ENCODE data around the gene PPP3CA. TPM values are rescaled to one million over a fixed set of nuclear protein-coding genes. Genes with fewer than 3 reads are reported as not detected.
"Not testable (repeated sequence)": the region's sequence is repeated elsewhere in the genome, so short reads cannot be mapped to it uniquely, and the experiment has no call there.

PPP3CA gene
- total RNA-seq, 1 donor from 2014 or later, result 77.1 TPM

DNA sequence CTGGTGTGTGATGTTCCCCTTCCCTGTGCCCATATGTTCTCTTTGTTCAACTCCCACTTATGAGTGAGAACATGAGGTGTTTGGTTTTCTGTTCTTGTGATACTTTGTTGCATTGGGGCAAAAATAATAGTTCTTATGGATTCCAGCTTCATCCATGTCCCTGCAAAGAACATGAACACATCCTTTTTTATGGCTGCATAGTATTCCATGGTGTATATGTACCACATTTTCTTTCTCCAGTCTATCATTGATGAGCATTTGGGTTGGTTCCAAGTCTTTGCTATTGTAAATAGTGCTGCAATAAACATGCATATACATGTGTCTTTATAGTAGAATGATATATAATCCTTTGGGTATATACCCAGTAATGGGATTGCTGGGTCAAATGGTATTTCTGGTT, 254.7 kb downstream of the PPP3CA start:
- DNase-seq, result not testable (repeated sequence)

DNA sequence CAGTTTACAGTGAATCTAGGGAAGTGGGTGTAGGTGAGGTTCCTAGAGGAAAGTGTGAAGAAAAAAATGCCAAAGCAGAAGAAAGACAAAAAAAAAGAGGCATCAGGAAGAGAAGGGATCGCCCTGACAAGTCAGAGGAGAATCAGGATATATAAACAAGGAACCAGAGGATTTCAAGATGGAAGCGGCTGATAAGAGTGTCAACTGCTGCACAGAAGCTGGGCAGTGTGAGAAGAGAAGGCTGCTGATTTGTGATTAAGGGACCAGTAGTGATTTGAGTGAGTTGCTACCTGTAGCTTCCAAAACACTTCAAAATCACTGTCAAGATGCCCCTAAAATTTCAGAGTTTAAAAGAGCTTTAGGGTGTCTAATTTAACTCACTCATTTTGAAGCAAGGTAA, 258.2 kb downstream of the PPP3CA start:
- no peak for DNase-seq

DNA sequence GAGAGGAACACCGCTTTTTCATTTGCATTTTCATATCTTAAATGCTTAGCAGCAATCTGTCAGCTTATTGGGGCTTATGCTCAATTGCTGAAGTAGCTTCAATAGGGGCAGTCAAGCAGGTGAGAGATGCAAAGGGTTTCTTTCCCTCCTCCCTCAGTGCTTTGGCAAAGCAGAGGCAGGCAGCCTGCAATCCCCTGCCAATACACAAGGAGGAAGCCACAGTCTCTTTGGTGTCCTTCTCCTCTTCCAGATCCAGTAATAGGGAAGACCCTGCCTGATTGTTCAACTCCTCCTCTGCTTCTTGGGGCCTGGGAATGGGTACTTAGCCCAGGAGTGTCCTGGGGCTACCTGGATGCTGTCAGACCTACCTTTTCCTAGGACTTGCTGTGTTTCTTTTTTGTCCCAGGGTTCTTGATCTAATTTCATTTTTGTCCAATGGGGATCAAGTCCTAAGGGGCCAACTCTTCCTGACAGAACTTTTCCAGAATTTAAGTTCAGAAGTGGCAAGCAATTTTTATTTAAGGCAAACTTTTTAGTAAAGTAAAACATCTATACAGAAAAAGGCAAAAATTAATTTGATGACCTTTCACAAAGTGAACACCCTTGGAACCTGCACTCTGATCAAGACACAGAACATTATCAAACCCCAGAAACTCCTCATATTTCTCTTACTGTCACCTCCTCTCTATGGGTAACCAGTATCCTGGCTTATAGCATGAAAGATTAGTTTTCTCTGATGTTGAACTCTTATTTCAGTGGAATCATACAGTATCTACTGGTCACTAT, 260.3 kb downstream of the PPP3CA start:
- no peak for DNase-seq

DNA sequence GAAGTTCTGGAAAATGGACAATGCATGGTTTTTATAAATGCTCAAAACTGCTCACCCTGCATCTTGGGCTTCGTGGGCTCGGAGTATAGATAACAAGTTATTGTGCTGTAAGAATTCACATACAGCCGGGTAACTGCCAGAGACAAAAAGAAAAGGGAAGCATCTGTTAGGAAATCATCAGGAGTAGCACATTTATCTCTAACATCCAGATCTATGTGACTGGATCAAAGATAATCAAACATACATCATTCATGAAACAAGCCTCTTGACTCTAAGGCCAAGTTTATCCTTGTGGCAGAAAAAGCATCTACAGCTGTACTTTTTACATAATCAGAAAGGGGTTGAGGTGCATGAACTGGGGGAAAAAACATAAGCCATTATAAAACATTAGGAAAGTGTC, 264.2 kb downstream of the PPP3CA start:
- no peak for DNase-seq

DNA sequence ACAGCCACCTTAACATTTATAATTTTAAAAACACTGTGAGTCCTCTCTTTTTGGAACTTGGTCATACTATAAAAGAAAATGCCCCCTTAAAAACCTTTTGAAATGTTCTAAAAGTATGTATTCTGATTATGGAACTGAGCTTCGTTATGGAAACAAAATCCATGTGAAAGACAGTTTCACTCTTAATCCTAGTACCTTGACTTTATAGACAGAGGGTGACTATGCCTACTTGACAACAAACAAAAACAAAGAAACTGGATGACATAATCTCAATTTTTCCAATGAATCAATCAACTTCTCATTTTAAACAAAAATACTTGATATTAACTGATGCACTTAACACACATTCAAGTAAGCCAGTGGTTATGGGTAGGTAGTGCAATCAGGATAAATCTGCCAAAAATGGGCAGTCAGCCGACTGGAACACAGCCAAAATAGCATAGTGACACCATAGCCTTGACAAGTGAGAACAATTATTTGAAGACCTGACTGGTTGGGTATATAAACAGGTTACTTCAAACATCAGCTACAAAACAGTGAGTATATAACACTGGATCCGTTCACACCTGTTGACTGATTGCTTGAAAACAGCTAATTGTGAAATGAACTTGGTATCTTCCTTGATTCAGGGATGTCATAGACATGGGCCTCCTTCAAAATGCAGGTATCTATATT, 265.5 kb downstream of the PPP3CA start:
- DNase-seq, result peak; percentile 9

DNA sequence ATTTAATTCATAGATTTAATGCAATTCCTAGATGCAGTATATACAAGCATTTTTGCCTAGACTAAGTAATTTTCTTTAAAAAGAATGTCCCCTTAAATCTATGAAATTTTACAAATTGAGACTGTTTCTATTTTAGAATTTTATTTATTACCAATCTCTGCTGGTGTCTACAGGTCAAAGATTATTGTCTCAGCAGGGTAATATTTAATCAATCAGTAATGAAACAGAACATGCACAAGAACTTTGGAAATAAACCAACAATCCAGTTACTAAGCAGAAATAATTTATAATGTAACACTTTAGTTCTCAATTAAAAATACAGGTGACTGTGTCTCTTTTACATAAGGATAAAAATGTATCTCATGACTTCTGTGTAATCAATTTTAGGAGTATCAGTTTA, 266.2 kb downstream of the PPP3CA start:
- DNase-seq, result no peak

DNA sequence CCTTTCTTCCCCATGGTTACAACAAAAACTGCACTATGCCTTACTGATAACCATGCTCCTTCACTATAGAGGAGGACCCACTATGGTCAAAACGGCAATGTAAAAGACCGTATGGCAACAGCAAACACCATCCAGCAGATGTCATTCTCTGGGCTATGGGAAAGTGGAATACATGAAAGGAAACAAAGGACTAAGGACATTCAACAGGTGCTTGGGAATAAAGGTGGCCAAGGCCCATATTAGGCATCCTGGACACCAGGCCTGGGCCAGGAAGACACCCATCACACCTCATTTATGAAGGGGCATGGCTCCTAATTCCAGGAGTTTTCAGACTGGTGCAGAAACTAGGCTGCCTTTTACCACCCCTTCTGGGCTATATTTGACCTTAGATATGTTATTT, 268.4 kb downstream of the PPP3CA start:
- DNase-seq, result no peak

DNA sequence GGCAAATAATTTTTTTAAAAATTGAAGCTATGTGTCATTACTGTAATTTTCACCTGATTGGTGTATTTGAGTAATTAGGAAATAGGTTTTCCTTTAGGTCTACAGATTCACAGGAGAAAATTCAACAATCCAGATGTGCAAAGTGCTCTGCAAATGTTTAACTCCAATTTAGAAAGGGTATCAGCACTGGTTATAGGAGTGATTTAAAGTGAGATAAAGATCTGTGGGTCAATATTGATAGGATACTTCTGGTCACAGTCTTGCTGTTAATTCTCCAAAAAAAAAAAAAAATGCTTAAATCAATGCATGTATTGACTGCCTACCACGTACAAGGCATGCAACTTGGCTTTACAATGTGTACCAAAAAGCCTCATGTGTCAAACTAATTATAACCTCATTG, 271.3 kb downstream of the PPP3CA start:
- no peak for DNase-seq

DNA sequence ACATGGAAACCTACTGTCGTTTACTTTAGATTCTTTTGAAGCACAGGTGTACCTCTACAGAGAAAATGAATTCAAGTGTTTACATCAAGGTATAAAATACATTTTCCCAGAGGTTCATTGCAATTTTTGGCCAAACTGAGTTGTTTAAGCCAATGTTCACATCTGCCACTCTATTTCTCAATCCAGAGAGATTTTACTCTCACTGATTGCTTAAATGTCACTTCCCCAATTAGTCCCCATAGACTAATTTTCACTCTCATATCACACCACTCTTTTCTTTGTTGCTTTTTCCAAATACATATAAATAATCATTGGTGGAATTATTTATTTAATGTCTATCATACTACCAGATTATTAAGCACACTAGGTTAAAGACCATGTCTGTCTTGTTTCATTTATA, 271.8 kb downstream of the PPP3CA start:
- no peak for DNase-seq

DNA sequence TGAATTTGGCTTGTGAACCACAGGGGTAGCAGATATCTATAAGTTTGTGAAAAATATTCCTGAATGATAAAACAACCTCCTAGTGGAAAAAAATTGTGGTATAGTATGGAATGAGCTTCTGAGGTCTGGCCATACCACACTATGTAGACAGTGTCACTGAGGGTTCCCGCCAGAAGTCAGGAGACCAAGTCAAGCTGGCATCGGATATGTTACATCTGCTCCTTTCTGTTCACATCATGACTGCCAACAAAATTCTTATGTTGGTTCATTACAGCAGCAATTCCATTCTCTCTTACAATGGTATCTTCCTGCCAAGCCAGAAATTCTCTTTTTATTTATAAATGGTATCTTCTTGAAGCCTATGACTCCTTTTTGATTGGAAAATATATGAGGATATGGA, 273.0 kb downstream of the PPP3CA start:
- DNase-seq, result no peak

DNA sequence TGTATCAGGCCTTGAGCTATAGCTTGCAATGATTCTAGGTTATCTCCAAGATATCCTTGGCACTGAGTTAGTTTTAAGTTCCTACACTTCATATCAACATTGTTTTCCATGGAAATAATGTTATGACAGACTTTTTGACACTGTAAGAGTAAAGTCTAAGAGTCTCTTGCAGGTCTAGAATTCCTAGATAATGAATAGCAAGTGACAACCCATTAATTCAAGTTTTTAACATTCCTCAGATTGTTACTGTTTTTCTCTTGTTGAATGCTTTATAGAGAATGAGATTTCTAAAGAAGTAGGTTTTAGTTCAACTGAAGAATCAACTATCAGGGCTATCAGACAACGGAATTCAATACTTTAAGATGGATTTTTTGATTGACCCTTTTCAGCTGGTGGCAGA, 276.1 kb downstream of the PPP3CA start:
- DNase-seq, result no peak

DNA sequence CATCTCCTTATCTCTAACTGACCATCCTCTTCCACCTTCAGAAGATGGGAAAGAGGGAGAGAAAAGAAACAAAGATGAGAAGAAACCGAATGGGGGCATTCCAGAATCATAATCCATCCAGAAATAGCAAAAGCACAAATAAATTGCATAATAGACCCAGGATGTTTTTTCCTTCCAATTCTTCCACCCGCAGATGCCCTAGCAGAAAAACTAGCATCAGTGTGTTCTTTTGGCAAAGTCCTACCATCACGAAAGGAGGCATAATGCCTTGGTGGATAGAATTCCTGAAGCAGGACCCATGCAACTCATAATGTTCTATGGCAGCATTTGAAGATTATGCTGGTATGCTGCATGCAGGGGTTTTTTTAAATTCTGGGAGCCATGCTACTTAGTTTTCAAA, 279.2 kb downstream of the PPP3CA start:
- DNase-seq, result no peak

DNA sequence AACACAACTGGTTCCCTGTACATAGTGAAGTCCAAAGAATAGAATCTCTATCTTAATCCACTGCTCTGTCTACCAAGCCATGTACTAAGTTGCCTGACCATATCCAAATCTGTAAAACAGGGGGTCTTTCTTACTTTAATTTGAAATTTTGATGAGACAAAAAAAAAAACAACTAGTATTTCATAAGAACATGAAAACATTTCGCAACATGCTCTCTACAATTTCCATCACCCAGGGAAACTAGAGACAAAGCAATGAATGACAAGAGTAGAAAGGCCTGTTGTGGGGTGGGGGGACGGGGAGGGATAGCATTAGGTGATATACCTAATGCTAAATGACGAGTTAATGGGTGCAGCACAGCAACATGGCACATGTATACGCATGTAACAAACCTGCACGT, 279.9 kb downstream of the PPP3CA start:
- no peak for DNase-seq

DNA sequence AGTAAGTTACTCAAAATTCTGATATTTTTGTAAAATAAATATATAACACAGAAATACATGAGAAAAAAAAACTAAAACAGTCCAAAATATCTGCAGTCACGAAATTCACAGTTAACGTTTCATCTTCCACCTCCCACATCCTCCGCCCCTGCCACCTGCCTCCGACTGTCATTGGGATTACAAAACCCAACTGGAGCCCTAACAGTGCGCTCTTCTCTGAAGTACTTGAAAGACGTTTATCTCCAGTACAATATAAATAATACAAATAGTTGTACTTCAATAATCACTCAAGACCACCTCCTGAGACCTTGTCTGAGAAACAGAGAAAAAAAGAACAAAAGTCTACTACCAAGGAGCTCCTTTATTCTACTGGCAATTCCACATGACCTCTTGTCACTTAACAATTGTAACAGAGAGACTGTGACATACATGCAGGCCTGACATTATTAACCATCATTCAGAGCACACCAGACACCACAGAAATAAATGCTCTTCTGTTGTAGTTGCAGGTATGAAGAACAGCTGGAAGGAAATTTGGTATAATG, 280.6 kb downstream of the PPP3CA start:
- no peak for DNase-seq

DNA sequence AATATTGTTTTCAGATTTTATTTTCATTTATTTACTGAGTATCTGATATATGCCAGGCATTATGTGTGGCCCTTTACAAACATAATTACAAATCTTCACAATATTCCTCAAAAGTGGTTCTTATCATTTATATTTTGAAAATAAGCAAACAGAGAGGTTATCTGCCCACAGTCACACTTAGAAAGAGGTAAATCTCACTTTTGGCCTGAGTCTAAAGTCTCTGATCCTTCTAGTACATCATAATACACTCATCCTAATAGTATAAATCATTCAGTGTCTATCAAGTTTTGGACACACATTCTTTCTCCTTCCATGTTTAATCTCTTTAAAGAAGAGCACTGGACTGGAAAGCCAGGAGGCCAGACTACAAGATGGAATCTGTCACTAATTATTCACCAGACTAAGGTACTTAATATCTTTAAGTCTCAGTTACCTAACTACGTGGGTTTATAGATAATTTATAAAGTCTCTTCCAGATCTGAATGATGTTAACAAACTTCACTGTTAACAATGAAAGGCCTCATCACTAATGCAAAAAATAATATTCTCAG, 281.3 kb downstream of the PPP3CA start:
- DNase-seq, result no peak

DNA sequence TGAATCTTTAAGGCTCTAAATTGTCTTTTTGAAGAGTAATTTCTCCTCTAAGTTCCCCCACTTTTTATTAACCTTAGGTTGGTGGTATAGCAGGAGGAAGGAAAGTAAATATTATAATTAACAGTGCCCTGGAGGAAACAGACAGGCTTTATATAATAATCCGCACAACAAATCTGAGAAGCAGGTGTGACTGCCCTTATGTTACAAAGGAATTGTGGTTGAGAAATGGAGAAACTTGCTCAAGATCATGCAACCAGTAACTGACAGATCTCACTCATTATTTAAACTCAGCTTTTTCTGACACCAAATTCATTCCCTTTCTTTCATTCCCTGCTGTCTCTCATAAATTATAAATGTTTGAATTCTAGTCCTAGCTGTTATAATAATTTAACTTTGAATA, 282.0 kb downstream of the PPP3CA start:
- DNase-seq, result no peak

DNA sequence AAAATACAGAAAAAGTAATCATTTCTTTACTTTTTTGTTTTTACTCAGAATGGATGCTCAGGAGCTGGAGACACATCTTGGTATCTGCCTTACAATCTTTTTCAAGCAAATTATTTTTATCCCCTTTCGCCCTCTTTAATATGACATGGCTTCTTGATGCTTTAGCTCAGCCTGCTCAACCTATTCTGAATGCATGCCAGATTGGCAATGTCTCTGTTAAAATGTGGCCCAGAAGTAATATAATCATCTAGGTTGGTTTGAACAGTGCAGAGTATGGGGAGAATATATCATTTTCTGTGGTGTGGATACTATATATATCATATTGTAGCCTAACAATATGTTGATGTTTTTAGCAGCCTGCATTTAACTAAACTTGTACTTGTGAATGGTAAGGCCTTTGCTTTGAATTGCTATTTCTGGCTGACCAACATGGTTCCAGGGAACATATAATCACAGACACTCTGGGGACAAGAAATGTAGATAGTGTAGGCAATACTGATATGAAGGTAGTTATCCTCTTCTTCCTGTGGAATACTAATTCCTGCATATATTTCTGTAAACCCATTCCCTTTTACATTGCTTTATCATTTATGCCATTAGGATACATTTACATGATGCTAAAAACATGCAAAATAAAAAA, 282.7 kb downstream of the PPP3CA start:
- DNase-seq, result no peak

DNA sequence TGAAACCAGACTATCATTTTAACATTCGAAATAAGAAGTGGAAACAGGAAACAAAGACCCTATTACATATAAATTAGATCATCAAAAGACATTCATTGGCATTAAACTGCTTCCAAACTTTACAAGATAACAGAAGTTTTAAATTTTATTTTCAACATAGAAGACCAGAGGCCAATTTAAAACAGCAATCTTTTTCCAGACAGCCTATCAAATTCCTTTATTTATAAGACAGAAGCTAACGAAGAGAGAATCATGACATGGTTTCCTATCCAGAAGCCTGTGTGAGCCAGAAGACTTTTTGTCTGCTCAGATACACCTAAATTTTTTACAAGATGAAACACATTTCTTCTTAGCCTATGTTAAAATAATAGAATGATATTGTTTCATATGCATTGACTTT, 291.9 kb downstream of the PPP3CA start:
- no peak for DNase-seq

DNA sequence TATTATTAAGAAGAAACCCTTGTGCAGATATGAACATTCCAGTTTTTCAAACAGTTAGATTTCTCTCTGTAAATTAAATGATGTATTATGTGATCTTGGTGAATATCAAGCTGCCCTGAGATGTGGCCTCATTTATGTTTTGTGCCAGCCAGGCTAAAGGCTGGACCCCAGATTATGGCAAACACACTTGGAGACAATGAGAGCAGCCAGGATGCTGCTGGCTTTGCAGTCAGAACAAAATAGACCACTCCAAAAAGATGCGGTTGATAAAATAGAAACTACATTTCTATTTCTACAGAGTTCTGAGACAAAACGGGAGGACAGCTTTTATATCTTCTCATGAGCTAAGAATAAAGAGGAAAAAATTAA, 296.5 kb downstream of the PPP3CA start:
- no peak for DNase-seq

DNA sequence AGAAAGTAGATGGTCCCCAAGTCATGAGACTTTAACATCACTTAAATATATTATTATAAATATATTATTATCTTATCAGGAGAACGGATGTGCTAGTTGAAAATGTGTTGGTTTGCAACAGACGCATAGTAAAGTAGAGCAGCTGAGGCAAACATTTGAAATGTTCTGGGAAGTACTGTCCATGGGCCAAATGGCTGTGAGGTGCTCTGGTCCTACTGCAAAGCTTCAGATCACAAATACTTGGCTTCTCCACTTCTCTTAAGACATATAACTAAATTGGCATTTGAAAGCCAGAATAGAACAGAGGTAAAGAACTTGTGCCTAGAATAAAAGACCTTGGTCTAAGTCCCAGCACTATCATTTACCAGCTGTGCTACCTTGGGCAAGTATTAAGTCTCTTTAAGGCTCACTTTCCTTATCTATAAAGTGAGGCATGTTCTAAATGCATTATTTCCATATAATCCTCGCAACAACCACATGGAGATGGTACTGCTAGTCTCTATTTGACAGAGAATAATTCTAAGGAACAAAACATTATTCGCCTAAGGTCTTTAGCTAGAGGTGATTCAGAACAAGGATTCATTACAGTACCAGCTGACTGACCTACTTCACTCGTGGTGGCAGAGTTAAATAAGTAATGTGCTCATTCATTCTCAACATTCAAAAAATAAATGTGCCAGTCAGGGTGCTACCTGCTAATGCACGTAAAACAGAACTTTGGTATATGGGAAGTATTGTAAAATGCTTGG, 297.1 kb downstream of the PPP3CA start:
- DNase-seq, result no peak

DNA sequence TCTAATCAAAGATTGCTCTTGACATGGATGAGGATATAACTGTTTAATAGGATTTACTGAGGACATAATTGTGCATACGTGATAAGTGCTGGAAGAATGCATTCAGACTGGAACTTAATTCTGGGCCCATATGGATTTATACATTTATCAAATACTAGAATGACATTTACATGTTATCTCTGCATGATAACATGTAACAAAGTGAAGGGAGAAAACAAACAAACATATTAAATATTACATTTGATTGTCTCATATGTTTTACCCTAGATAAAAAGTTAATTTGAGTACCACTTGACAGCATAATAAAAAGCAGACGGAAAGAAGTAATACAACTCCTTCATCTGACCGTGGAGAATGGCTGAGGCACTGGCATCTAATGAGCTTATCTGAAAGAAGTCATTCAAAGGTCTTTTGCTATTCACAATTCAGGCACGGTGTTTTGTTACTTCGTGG, 297.8 kb downstream of the PPP3CA start:
- no peak for DNase-seq

DNA sequence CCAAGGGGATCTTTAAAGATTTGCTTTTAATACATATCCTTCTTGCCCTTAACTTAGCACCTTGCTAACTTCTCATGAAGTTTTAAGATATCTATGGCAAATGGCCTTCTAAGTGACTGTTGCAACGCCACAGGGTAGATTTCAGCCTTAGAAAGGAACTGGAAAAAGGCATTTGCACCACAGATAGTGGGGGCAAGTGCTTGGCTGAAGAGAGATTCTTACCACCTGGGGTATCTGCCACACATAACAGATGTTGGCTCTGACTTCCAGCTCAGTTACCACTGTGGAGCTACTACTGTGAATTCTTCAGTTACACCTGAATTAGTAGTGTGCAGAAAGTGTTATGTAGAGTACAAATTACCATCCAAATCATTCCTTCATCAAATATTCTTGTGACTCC, 302.6 kb downstream of the PPP3CA start:
- no peak for DNase-seq

DNA sequence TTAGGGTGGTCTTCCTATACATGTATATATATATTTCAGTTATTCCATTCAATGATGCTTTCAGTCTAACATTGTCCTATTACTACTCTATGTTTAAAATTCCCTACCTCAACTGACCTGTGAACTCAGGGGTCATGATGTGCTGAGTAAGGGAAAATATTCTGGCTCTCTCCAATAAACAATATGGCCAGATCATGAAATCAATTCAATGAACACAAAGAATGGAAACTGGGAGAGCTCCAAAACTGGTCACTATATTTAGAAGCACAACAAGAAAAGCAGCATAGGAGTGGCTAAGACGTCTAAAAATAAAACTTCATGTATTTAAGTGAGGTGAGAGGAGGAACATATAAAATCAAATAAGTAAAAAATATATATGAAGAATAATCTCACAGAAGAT, 304.5 kb downstream of the PPP3CA start:
- no peak for DNase-seq
